Activated naive CD8-positive, alpha-beta T cell treated with anti-CD3 and anti-CD28 coated beads, Interleukin-2, amount 10 ng/mL, durations not matched to agents 7 days and 5 days (primary cell): ENCODE data around the gene CIITA. TPM values are rescaled to one million over a fixed set of nuclear protein-coding genes. Genes with fewer than 3 reads are reported as not detected.
A peak's percentile ranks its signal among the peaks of the same experiment; 100 is the strongest.

Experiments
- ATAC-seq: fragments of 150-1000 bp; cut with Tn5 transposase; one replicate; pipeline ENCODE4 v1.10.0; 2021; ENCODE audit warnings: low read depth, moderate library complexity
- POLR2A ChIA-PET: fragments of 350-600 bp; sonication (Branson Sonifier 250); formaldehyde crosslinking; loops from one replicate; lab custom pipeline; 2021; ENCODE audit warnings: antibody characterized with exemption; lab: Charles Lee
- DNase-seq: peaks from one replicate; pipeline ENCODE4 v3.0.0; 2021
- H3K27ac Mint-ChIP-seq: one replicate; pipeline ENCODE4 v1.8.0; 2022; ENCODE audit warnings: mild to moderate bottlenecking, mixed read lengths
- H3K27me3 Mint-ChIP-seq: one replicate; pipeline ENCODE4 v1.8.0; 2022; ENCODE audit warnings: mild to moderate bottlenecking, moderate library complexity, mixed read lengths
- H3K36me3 Mint-ChIP-seq: one replicate; pipeline ENCODE4 v1.8.0; 2021; ENCODE audit warnings: mild to moderate bottlenecking, mixed read lengths
- H3K4me1 Mint-ChIP-seq: one replicate; pipeline ENCODE4 v1.8.0; 2021; ENCODE audit warnings: mixed read lengths
- H3K4me3 Mint-ChIP-seq: one replicate; pipeline ENCODE4 v1.8.0; 2022; ENCODE audit warnings: mild to moderate bottlenecking, moderate library complexity, mixed read lengths
- H3K9me3 Mint-ChIP-seq: one replicate; pipeline ENCODE4 v1.8.0; 2021; ENCODE audit warnings: mixed read lengths
- total RNA-seq, 2 experiments: library from RNA; stranded (reverse); gene quantifications; one replicate each; pipeline ENCODE4 v1.2.3, GENCODE V29; 2021

Gene CIITA
- total RNA-seq, 2 experiments from 2014 or later, result 12.6 to 13.1 TPM

DNA sequence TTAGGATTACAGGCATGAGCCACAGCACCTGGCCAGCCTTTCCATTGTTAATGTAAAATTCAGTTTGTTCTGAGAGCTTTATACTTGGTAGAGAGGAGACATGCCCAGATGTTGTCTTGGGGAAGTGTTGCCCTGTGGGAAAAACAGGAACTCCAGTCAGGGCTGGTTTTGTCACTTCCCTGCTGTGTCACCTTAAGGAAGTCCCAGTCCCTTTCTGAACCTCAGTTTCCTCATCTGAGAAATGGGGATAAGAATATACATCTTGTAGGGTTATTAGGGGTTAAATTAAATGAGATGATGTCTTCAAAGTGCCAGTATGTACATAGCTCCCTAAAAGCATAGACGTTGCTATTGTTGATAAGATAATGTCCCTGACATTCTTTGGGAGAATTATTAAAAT is 92.6 kb downstream of the CIITA start:
- no peak for DNase-seq
- Mint-ChIP-seq H3K27me3 (no peaks in the 10 kb centered on the region), H3K27ac (no peak overlapping the region), H3K4me1 (peaks cover 66% of the 10 kb centered on the region), H3K36me3 (peaks cover 33% of the 10 kb centered on the region), H3K4me3 (no peak overlapping the region), H3K9me3 (no peaks in the 10 kb centered on the region)
- no peak for ATAC-seq
- POLR2A ChIA-PET, result interaction anchor here (4.0 kb wide), 1 partner anchor 286 kb away, joined by 21 read pairs; the partner anchor contains the start of gene SOCS1

DNA sequence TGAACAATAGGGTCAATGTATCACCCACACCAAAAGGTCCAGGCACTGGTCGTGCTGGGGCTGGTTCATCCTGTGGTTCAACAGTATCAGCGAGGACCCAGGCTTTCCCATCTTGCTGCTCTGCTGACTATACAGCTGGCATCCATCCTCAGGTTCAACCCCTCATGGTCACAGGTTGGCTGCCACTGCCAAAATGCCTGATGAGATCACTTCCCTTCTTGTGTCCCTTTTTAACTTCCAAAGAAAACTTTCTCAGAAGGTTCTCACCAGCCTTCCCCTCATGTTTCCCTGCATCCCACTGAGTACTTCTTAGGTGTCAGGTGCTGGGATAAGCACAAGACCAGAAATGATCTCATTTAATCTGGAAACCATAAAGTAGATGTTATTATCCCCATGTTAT is 93.1 kb downstream of the CIITA start:
- no peaks in the 10 kb centered on the region for H3K27me3 Mint-ChIP-seq
- peaks cover 34% of the 10 kb centered on the region for H3K36me3 Mint-ChIP-seq
- no peak overlapping the region for H3K27ac Mint-ChIP-seq
- no peaks in the 10 kb centered on the region for H3K9me3 Mint-ChIP-seq
- ATAC-seq (no peak), DNase-seq (no peak)
- POLR2A ChIA-PET, result interaction anchor here (4.0 kb wide), 1 partner anchor 286 kb away, joined by 21 read pairs; the partner anchor contains the start of gene SOCS1
- H3K4me3 Mint-ChIP-seq, result no peak overlapping the region
- peaks cover 66% of the 10 kb centered on the region for H3K4me1 Mint-ChIP-seq

DNA sequence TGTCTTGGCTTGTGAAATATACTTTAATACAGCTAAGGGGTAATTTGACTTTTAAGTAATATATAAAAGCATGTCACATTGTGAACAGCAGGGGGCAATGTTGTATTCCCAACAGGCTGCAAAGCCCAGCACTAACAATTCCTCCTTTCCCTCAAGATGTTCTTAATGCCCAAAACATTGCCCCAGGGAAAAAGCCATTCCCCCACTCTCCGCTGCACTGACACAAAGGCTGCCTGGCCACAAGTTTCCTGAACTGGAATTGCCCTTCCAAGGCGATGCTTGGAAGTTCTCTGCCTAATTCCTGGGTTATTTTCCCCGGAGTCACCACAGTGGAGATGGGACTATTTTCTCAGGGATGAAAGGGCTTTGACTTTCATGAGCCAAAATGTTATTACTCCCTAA is 94.6 kb downstream of the CIITA start:
- peak overlapping the region; percentile 12 for H3K4me3 Mint-ChIP-seq
- POLR2A ChIA-PET, result interaction anchor here (0.6 to 5.7 kb wide), 6 partner anchors 123 to 385 kb away, joined by 3 to 122 read pairs (median 3); partner anchors contain the start of gene SOCS1
- no peaks in the 10 kb centered on the region for H3K27me3 Mint-ChIP-seq
- H3K36me3 Mint-ChIP-seq, result peaks cover 24% of the 10 kb centered on the region
- ATAC-seq (no peak), DNase-seq (no peak)
- H3K4me1 Mint-ChIP-seq, result peaks cover 58% of the 10 kb centered on the region
- no peaks in the 10 kb centered on the region for H3K9me3 Mint-ChIP-seq
- no peak overlapping the region for H3K27ac Mint-ChIP-seq

DNA sequence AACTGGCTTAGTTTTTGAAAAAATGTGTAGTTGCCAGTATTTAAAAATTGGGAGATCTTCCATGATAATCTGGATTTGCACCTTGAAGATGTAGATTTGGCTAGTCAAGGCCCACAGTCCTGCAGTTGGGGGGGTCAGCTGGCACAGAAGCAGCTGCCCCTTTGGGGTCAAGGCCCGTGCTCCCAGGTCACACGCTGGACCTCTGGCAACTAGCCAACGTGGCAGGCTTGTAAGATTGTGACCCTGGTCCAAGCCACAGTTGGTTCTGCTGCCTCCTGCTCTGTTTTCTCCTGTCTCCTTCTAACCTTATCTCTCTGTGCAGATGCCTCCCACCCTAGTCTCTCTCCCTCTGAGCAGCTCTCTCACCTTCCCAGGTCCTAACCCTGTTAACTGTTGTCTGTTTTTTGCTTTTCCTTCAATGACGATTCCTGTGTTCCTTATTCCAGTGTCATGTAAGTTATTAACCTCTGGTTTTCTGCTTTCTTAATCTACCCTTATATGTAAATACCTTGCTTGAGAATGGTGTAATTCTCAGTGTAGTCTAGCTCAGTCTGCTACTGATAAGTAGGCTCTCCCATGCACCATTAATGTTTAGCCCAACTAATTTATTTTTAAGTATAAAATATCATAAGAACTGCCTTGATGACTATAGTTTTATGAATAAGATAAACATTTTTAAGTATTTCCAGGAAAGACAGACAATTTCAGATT is 95.3 kb downstream of the CIITA start:
- ATAC-seq, result peak; percentile 45
- Mint-ChIP-seq H3K4me1 (peaks cover 63% of the 10 kb centered on the region), H3K9me3 (no peaks in the 10 kb centered on the region), H3K36me3 (peaks cover 23% of the 10 kb centered on the region), H3K27ac (peak overlapping the region; percentile 92), H3K4me3 (peak overlapping the region; percentile 71), H3K27me3 (no peaks in the 10 kb centered on the region)
- POLR2A ChIA-PET, result interaction anchor here (0.7 to 5.7 kb wide), 12 partner anchors 12 to 384 kb away, joined by 3 to 122 read pairs (median 5); partner anchors contain the start of gene SOCS1
- DNase-seq, result no peak

DNA sequence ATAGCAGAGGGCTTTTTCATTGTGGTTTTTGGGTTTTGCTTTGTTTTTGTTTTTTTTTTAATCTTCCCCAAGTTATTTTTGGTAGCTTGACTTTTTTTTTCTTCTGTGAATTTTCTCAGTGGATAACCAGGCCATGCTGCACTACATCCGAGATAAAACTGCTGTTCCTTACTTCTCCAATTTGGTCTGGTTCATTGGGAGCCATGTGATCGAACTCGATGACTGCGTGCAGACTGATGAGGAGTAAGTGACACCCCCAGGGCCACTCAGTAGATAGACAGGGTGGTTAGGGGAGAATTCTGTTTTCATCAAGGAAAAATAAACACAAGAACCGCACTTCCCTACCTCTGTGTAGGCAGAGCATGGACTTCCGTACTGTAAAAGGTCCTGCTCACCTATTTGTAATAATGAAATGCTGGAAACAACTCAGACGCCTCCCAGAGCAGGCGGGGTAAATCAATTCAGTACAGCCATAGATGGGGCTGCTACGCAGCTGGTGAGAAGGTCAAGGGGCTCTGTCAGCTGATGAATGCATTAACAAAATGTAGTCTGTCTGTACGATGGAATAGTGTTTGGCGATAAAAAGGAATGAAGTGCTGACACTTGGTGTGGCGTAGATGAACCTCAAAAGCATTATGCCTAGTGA is 95.9 kb downstream of the CIITA start:
- peaks cover 27% of the 10 kb centered on the region for H3K36me3 Mint-ChIP-seq
- H3K4me1 Mint-ChIP-seq, result peaks cover 70% of the 10 kb centered on the region
- H3K9me3 Mint-ChIP-seq, result no peaks in the 10 kb centered on the region
- peak overlapping the region; percentile 92 for H3K27ac Mint-ChIP-seq
- peak overlapping the region; percentile 71 for H3K4me3 Mint-ChIP-seq
- H3K27me3 Mint-ChIP-seq, result no peaks in the 10 kb centered on the region
- DNase-seq, result no peak
- POLR2A ChIA-PET, result interaction anchor here (0.7 to 5.7 kb wide), 12 partner anchors 11 to 383 kb away, joined by 3 to 122 read pairs (median 5); partner anchors contain the start of gene SOCS1
- ATAC-seq, result peak; percentile 23

DNA sequence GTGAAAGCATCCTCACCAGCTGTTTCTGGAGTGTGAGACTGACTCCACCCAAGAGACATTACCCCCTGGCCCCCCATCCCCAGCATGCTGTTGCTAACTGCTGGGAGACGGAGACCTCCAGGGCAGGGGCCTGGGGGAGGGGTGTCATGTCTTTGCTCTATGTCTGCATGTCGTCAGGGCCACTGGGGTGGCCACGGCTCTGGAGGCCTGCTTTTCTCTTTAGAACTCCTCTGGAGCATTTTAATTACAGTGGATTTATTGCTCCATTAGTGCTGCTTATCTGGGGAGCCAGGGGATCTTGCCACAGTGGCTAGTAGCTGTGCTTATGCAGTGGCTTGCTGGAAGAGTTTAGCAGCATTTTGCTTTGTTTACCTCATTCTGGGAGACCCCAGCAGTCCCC is 99.6 kb downstream of the CIITA start:
- POLR2A ChIA-PET, result interaction anchor here (0.7 to 5.7 kb wide), 2 partner anchors 118 to 278 kb away, joined by 3 to 122 read pairs; partner anchors contain the start of gene SOCS1
- Mint-ChIP-seq H3K4me1 (peaks cover 60% of the 10 kb centered on the region), H3K27me3 (no peaks in the 10 kb centered on the region), H3K36me3 (peaks cover 20% of the 10 kb centered on the region), H3K27ac (peak overlapping the region; percentile 85), H3K4me3 (no peak overlapping the region), H3K9me3 (no peaks in the 10 kb centered on the region)
- DNase-seq (no peak), ATAC-seq (no peak)

DNA sequence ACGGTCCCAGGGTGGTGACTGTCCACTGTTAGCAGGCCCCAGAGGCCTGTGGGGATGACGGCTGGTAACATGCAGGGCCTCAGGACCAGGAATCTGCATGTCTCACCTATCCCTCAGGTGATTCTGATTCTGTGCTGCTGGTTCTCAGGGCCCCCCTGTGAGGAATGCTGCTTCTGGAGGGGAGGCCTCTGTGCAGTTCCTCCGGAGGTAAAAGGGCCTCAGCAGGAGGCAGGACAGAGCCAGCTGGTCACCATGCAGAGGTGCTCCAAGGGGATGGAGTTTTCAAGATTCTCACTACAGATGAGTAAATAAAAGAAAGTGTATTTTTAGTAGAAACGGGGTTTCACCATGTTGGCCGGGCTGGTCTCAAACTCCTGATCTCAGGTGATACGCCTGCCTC is 101.1 kb downstream of the CIITA start:
- no peaks in the 10 kb centered on the region for H3K9me3 Mint-ChIP-seq
- POLR2A ChIA-PET, result no interaction called here
- no peak for DNase-seq
- peak overlapping the region; percentile 85 for H3K27ac Mint-ChIP-seq
- H3K36me3 Mint-ChIP-seq, result peaks cover 21% of the 10 kb centered on the region
- no peak for ATAC-seq
- H3K27me3 Mint-ChIP-seq, result no peaks in the 10 kb centered on the region
- peaks cover 57% of the 10 kb centered on the region for H3K4me1 Mint-ChIP-seq
- no peak overlapping the region for H3K4me3 Mint-ChIP-seq

DNA sequence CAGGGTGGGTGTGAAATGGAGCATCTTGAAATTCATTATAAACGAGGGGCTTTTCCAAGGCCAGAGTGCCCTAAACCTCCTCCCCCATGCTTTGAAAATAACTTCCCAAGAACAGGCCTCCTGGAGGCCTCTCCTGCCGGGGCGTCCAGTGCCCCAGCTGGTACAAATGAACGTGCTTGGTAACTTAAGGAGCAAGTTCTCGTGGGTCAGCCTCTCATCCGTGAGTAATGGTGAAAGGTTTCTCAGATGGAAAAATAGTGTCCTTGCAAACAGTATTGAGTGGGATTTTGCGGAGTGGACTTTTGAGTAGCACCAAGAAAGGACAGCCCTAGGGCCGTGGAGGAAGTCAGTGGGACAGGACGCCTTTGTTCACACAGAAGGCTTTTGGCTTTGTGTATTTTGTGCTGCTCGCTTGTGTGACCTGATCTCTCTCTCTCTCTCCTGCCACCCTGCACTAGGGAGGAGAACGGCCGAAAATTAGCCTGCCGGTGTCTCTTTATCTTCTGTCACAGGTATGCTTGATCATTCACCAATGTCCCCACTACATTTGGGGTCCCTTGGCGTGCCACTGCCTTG is 102.0 kb downstream of the CIITA start:
- POLR2A ChIA-PET, result no interaction called here
- ATAC-seq, result no peak
- H3K36me3 Mint-ChIP-seq, result peaks cover 20% of the 10 kb centered on the region

DNA sequence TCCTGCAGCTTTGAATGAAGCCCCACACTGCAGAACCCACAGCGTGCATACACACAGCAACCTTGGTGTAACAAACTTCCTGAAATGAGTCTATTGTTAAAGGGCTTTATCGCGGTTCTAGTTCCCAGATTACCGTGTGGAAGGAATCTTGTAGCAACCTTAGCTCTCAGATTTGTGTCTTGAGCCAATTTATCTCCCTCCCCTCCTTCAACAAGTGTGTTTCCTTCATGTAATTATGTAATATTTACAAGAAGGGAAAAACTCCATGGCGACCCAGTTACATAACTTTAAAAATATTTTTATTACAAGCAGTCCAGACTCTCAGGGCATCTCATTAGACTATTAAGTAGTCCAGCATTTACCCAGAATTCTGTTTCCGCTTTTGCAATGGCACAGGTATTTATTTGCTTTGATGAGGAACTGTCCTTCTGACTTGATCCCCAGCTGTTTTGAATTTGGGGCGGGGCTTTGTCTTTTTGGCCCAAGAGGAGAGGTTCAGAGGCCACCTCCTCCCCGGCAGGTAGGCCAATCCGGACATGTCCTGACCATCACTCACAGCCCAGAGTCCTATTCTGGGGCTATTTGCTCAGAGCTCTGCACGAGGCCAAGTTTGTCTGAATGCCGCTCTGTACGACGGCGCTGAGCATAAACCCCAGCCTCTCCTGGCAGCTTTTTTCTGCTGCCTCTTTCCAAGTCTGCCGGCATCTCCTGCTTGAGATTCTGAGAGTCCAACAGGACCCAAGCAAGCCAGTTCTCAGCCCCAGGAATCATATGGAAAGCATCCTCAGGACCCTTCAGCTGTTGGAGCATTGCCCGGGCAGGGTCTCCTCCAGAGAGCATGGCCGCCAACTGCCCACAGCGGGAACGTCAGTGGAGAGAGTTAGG is 103.0 kb downstream of the CIITA start:
- Mint-ChIP-seq H3K4me1 (peaks cover 57% of the 10 kb centered on the region), H3K27ac (no peak overlapping the region), H3K4me3 (no peak overlapping the region), H3K36me3 (peaks cover 20% of the 10 kb centered on the region), H3K27me3 (no peaks in the 10 kb centered on the region), H3K9me3 (no peaks in the 10 kb centered on the region)
- ATAC-seq (no peak), DNase-seq (no peak)
- POLR2A ChIA-PET, result interaction anchor here (0.7 to 1.3 kb wide), 4 partner anchors 250 to 275 kb away, joined by 3 to 4 read pairs (median 4); no protein-coding TSS in a partner anchor

More for the DNA sequence above, 102.0 kb downstream of the CIITA start:
- Mint-ChIP-seq H3K27ac (peak overlapping the region; percentile 69), H3K9me3 (no peaks in the 10 kb centered on the region), H3K4me3 (no peak overlapping the region), H3K4me1 (peaks cover 58% of the 10 kb centered on the region), H3K27me3 (no peaks in the 10 kb centered on the region)
- no peak for DNase-seq

DNA sequence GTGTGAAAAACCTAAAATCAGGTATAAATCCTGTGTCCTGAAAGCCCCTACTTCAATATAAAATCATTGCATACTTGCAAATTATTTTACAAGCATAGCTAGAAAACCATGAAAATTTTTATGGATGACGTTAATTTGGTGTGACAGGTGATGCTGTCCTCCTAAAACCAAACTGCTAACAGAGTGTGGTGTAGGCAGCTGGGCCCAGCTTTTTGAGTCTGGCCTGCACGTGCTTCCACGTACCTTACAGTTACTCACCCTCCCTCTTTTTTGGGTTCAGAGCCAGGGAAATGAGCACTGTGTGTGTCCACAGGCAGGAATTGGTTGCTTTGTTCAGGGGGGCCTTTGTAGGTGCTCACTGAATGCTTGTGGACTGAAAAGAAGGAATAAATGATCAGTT is 103.8 kb downstream of the CIITA start:
- ATAC-seq (no peak), DNase-seq (no peak)
- no peaks in the 10 kb centered on the region for H3K9me3 Mint-ChIP-seq
- POLR2A ChIA-PET, result interaction anchor here (1.1 to 1.3 kb wide), 3 partner anchors 271 to 275 kb away, joined by 3 to 4 read pairs (median 4); no protein-coding TSS in a partner anchor
- H3K27me3 Mint-ChIP-seq, result no peaks in the 10 kb centered on the region
- no peak overlapping the region for H3K4me3 Mint-ChIP-seq
- peaks cover 22% of the 10 kb centered on the region for H3K36me3 Mint-ChIP-seq
- peak overlapping the region; percentile 37 for H3K27ac Mint-ChIP-seq
- peaks cover 59% of the 10 kb centered on the region for H3K4me1 Mint-ChIP-seq

DNA sequence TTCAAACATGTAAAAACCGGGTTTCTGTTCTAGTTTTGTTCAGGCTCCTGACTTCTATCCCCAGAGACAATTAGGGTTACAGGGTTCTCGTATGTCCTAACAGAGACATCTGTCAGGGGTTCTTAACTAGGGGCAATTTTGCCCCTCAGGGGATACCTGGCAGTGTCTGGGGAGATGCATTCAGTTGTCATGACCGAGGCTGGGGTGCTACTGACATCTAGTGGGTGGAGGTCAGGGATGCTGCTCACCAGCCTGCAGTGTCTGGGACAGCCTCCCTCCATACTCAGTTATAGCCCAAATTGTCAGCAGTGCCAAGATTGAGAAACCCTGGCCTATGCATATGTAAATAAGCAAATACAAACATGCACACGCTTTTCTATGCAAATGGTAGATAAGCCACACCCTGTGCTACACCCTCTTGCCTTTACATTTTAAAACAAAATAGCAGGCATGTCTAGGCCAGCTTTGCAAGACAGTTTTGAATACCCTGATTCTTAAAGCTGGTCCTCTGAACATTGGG is 104.8 kb downstream of the CIITA start:
- peaks cover 27% of the 10 kb centered on the region for H3K36me3 Mint-ChIP-seq
- H3K27ac Mint-ChIP-seq, result peak overlapping the region; percentile 38
- H3K27me3 Mint-ChIP-seq, result no peaks in the 10 kb centered on the region
- H3K4me3 Mint-ChIP-seq, result no peak overlapping the region
- DNase-seq (peak; percentile 62), ATAC-seq (peak; percentile 96)
- POLR2A ChIA-PET, result interaction anchor here (3.1 to 3.5 kb wide), 2 partner anchors 271 to 274 kb away, joined by 13 to 23 read pairs; partner anchors contain the start of gene SOCS1
- no peaks in the 10 kb centered on the region for H3K9me3 Mint-ChIP-seq
- peaks cover 59% of the 10 kb centered on the region for H3K4me1 Mint-ChIP-seq

DNA sequence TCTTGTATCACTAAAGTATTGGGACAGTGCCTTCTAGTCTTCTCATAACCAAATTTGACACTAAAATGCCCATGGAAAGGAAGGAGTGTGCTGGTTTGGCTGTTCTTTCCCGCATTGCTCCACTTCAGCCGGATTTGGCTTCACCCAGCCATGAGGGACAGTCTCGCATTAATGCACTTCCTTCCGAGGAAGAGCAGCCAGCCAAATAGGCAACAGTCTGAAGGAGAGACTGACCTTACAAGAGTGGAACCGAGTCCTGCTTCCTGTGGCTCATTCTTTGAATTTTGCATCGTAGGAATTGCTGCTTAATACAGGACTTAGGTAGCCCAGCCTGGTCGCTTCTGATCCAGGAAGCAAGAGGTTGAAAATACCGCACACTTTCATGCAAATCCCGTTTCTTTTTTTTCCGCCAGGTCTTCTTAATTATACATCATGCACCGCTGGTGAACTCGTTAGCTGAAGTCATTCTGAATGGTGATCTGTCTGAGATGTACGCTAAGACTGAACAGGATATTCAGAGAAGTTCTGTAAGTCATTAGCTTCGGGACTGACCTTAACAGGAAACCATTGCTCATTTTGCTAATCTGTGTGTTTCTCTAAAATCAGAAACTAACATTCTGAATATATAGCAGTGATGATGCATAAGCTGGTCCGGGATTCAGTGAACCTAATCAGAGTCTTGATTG is 105.6 kb downstream of the CIITA start:
- POLR2A ChIA-PET, result interaction anchor here (3.1 to 3.5 kb wide), 2 partner anchors 270 to 273 kb away, joined by 13 to 23 read pairs; partner anchors contain the start of gene SOCS1
- Mint-ChIP-seq H3K9me3 (no peaks in the 10 kb centered on the region), H3K4me3 (no peak overlapping the region), H3K27me3 (no peaks in the 10 kb centered on the region), H3K27ac (peak overlapping the region; percentile 54), H3K4me1 (peaks cover 59% of the 10 kb centered on the region), H3K36me3 (peaks cover 27% of the 10 kb centered on the region)
- ATAC-seq, result no peak
- no peak for DNase-seq
